ENCODE results near the gene SGK1.
"Not testable (repeated sequence)": the region's sequence is repeated elsewhere in the genome, so short reads cannot be mapped to it uniquely, and the experiment has no call there.

SGK1 gene

DNA sequence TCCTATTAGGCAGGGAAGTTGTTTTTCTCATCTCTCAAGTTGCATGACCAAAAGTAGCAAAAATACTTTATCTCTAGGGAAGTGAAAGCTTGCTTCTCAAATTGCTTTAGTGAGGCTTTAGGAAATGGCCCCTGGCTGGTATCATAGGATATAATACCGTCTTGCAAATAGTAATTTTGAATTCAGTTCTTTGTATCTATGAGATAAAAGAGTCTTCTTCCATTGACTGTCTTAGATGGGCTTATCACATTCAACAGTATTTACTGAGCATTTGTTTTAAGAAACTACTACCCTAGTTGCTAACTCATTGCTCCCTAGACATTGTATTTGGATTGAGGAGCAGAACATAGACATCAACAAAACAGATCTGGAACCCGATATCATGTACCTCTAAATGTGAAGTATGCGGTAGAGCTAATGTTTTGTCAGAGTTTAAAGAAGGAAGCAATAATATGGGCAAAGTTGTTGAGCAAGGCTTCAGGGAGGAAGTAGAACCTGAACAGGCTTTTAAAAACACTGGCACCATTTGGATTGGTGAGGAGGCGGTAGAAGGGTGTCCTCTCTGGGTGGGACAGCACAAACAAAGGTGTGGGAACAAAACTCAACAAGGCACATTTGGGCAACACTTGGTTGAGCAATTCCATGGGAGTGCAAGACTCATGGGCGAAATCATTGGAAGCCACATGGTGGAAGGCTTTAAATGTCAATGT lies 101.5 kb downstream of the SGK1 start:
- peak; percentile 31 for DNase-seq

DNA sequence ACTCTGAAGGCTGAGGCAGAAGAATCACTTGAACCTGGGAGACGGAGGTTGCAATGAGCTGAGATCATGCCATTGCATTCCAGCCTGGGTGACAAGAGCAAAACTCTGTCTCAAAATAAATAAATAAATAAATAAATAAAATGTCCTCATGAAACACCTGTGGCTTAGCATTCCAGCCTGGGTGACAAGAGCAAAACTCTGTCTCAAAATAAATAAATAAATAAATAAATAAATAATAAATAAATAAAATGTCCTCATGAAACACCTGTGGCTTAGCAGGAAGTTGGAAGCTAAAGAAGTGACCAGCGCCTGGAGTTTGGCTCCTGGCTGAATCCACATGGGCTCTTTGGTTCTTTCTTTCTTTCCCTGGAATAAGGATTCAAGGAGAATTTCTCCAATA lies 104.5 kb downstream of the SGK1 start:
- DNase-seq: not testable (repeated sequence)

DNA sequence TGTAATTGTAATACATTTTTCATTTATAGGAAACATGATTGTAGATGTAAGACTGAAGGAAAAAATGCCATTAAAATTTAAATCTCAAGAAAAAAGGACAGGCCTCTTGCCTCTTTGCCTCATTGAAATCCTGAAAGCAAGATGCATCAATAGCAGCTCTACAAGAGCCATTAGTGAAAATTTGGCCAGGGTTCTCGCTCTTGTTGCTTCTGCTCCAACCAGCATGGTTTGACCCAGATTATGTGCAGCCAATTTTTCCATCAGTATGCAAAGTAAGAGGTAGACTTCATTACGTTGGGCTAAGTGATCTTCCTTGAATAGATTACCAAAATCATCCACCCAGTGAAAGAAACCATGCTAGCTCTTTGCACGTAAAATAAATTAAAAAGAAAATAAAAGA lies 106.6 kb downstream of the SGK1 start:
- no peak for DNase-seq

DNA sequence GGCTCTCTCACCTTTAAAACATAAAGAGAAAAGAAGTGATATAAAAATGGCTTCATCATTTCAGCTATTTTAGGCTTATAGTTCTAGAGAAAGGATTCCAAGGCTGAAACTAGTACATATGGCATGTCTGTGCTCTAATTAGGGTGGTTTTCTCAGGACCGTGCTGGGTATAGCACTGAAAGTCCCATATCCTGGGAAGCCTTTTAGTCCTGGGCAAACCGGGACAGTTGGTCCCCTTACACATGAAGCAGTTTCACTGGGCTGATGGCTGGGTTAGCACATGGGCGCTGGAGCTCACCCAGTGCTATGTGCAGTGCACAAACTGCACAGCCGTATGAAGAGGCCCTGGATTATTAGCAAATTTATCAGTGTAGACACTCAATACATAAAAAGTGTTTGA lies 110.5 kb downstream of the SGK1 start:
- no peak for DNase-seq

DNA sequence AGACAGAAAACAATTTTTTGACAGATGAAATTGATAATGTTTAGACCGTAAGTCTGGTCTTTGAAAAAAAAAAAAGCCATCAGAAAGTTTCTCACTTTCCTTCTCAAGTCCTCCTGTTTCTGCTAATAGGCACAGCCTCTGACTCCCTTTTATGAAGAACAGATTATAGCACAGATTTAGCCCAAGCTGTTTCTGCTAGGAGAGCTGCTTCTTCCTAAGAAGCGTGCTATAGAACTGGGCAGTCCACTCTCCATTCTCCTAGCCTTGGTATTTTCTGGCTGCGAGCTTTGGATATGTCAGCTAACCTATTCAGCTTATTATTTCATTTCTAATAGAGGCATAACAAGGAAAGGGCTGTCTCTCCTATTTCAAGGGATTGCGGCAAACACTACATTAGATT lies 112.5 kb downstream of the SGK1 start:
- no peak for DNase-seq

DNA sequence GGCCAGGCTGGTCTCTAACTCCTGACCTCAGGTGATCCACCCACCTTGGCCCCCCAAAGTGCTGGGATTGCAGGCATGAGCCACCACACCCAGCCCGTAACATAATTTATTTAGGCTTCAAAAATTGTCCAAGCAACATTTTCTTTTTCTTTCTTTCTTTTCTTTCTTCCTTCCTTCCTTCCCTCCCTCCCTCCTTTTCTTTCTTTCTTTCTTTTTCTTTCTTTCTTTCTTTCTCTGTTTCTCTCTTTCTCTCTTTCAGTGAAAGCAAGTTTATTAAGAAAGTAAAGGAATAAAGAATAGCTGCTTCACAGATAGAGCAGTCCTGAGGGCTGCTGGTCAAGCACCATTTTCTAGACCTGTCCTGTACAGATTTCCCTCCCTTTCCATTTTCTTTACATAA lies 113.2 kb downstream of the SGK1 start:
- not testable (repeated sequence) for DNase-seq

DNA sequence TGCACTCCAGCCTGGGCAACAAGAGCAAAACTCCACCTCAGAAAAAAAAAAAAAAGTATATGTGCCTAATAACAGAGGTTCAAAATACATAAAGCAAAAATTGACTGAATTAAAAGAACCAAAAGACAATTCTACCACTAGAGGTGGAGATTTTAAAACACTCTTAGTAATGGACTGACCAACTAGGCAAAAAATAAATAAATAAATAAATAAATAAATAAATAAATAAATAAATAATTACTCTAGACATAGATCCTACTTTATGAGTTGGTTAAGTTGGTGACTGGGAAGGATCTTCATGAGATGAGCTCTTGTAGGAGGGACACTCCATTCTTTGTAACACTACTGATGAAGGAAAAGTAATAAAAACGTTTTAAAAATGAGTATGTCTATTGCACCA lies 113.9 kb downstream of the SGK1 start:
- DNase-seq: no peak

DNA sequence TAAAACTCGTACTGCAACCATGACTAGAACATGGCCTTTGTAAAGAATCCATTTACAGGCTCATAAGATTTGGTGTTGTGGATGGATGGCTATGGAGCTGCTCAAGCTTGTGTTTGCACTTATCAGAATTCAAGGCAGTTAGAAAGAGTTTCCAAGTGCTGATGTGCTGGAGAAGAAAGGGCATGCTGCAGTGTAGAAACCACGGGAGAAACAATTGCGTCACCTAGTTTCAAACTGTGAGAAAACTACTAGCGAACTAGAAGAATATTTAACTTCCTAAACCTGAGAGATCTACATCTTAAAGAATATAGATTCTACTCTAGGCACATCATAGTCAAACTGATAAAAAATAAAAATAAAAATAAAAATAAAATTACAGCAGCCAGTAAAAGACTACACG lies 116.2 kb downstream of the SGK1 start:
- no peak for DNase-seq

DNA sequence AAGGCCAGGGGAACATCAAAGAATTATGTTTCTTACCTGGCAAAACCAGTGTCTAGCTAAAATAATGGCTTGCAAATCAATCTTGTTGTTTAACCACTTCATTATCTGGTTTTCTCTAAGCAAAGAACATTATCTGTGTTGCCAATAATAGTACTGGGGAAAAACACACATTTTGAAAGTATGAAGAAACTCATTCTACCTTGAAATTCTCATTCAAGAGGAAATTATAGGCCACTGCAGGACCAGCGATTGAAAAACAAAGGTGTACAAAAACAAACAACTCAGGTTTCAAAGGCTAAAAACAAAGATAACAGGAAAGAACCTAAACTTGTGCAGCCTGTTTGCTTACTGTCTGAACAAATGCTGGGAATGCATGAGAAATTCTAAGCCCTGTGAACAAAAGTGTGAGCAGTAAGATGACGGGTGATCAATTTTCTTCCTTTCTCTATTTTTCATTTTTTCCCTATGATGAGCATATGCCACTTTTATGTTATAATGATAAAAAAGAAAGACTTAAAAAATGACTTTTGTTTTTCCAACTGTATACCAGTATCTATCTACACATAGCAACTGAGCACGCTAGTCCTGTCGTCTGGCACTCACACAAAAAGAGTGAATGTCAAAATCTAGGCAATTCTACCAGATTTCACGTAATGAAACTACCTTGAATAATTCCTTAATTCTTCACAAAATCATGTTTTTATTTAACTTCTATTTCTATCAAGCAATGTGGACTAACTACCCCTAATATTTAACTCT lies 117.9 kb downstream of the SGK1 start:
- DNase-seq: no peak

DNA sequence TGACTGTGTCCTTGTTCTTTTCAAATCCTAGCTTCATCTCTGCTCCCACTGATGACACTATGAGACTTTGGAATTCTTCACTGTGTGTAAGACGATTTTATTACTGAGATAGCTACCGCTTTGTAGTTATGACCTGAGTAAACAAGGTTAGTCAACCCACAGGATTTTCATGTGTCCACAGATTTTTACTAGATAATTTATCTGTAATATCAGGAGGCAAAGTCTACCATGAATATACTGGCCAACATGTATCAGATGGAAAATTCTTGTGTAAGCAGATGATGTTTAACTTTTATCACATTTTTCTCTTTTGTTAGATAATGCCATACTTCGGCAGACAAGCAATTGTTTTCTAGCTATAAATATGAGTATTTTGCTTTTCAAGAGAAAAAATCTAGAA lies 119.8 kb downstream of the SGK1 start:
- no peak for DNase-seq

DNA sequence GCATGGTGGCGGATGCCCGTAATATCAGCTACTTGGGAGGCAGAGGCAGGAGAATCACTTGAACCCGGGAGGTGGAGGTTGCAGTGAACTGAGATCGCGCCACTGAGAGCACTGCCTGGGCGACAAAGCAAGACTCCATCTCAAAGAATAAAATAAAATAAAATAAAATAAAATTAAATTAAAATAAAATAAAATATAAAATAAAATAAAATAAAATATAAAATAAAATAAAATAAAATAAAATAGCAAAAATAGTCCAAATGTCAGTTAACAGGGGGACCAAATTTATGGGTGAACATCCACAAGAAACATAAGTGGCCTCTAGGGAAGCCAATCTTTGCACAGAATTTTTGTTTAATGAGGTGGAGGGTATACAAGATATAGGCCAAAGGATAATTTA lies 120.2 kb downstream of the SGK1 start:
- not testable (repeated sequence) for DNase-seq

DNA sequence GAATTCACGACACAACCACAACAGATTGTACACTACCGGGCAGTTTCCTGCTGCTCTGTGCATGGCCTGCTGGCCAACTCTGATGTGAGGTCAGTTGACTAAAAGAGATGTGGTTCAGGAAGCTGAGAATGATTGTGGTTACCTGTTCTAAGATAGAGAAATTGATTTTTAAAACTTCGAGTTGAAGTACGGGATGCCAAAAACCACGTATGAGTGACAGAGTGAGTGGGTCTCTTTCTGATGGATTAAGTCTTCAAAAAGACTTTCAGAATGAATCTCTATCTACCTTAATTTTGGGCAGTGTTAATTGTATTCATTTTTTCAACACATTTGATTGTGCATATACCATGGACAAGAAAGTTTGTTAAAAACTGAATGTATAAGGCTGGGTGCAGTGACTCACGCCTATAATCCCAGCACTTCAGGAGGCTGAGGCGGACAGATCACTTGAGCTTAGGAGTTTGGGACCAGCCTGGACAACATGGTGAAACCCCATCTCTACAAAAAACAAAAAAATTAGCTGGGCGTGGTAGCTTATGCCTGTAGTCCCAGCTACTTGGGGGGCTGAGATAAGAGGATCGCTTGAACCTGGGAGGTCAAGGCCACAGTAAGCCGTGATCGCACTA lies 121.2 kb downstream of the SGK1 start:
- DNase-seq: no peak

DNA sequence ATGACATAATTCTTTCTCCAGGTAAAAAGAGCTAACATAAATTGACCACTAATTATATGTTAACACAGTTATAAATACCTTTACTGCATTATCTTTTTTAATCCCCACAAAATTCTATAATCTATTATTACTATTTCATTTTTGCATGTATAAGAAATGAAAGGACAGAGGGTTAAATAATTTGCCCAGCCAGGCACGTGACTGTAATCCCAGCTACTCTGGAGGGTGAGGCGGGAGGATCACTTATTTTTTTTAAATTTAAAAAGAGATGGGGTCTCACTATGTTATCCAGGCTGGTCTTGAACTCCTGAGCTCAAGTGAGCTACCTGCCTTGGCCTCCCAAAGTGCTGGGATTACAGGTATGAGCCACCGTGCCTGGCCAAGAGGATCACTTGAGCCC lies 121.9 kb downstream of the SGK1 start:
- no peak for DNase-seq

DNA sequence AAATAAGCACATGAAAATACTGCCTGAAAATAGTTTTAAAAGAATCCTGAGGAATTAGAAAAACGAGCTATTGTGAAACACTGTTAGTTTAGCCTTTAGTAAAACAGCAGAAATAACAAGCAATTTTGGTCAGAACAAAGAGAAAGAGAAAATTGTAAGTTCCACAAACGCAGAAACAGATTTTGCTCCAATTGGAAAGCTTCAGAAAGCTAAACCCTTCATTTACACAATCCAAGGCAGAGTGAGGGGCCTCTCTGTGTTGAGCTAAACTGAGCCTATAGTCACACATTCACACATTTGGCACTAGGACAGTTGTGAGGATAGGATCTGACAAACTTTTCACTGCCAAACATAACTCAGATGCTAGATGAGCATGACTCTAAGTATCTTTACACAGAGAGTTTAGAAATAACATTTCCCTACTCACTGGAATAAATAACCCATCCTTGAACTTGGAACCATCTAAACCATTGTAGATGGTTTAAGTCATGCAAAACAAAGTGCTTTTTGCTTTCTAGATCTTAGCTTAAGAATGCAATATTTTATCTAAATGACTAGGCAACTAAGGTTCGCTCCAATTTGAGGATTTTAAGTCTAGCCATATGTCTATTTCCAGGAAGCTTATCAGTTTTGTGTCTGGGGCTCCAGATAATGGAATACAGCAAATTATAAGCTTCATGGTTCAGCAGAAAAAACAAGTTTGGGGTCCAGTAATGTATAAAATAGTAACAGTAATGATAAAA lies 122.6 kb downstream of the SGK1 start:
- no peak for DNase-seq

DNA sequence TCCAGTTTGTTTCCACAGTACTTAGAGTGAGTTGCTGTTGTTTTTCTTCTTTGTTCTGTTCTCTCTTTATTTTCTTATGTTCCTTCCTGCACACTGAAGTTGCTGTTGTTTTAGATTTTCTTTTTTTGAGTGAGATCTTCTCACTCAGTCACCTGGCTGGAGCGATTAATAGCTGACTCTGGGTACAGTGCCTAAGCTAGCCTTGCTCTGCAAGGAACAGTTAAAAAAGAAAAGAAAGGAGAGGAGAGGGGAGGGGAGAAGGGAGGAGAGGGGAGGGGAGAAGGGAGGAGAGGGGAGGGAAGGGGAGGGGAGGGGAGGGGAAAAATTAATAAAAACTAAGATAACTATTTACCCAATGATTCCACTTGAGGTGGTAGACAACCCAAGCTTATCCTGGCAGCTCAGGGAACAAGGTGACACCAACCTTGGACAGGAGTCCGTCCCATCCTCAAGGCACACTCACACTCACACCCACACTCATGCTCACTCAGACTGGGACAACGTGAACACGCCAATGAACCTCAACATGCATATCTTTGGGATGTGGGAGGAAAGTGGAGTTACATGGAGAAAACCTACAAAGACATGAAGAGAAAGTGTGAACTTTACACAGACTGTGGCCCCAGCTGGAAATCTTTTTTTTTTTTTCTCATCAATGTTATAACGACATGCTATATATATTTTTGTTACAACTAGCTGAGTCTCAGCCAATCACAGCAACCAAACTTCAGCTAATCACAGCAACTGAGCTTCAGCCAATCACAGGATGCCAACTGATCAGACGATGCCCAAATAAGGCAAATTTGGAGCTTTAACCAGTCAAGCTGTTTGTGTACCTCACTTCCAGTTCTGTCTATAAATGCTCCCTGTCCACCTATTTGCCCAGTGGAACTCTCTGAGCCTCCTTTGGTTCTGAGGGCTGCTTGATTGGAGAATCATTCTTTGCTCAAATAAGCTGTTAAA lies 124.1 kb downstream of the SGK1 start:
- no peak for DNase-seq

DNA sequence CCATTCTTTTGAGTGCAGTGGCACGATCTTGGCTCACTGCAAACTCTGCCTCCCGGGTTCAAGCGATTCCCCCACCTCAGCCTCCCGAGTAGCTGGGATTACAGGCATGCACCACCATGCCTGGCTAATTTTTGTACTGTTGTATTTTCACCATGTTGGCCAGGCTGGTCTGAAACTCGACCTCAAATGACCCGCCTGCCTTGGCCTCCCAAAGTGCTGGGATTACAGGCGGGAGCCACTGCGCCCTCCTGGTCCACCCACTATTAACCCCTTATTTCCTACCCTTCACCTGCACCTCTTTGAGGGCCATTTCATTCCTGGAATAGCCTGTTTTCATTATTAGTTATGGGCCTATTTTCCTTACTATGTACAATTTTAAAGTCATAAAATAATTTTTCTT lies 125.3 kb downstream of the SGK1 start:
- not testable (repeated sequence) for DNase-seq

DNA sequence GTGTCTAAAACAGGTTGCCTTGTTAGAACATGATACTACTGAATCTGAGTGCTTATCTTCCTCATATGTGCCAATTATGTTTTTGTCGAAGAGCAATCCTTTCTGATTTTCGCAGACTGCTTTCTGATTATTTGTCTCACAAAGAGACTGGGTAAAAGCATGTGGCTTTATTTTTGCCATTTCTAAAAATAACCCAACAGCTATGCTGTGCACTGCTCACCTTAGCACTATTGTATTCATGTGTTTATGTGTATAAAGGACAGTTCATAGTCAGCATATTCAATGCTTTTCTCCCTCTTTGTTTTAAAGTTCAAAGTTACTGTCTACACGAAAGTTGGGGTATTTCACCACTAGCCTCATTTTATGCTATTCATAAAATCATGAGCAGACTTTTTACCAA lies 127.0 kb downstream of the SGK1 start:
- DNase-seq: no peak

DNA sequence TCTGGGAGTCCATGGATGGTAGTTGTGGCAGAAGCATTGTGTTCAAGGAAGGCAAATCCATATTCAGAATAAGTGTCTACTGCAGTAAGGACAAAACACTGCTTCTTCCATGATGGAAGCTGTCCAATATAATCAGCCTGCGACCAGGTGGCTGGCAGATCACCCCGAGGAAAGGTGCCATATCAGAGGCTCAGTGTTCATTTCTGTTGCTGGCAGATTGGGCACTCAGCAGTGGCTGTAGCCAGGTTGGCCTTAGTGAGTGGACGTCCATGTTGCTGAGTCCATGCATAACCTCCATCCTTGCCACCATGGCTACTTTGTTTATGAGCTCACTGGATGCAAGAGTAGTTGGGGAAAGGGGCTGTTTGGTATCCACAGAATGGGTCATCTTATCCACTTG lies 130.2 kb downstream of the SGK1 start:
- no peak for DNase-seq

DNA sequence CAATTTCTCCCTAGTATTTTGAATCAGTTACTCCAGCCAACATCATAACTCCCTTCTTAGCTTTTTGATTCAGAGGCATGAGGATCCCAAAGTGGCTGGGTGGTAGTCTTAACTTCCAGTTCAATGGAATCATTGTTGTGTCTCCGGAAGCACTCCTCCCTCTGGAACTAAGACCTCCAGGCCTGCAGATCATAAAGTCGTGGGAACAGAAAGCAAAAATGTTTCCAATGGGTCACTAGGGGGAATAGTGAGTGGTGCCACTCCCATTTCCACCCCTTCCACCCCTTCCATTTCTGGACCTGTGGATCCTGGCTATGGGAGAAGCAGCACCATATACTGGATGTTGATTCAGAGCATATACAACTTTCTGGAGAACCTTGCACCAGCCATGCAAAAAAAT lies 130.8 kb downstream of the SGK1 start:
- no peak for DNase-seq

DNA sequence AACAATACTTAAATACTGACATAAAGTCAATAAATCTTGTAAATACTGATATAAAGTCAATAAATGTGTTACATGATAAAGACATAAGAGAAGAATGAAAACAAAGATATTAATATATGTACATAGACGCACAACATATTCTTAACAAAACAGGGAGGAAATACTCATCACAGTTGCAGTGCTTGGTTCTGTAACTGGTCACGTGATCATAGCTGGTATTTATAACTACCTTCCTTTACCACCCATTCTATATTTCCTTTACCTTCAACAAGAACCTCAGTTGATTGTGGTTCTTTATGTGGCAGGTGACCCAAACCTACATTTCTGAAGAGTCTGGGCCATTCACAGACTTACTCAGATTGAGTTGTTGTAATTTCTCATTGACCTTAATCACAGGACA lies 131.6 kb downstream of the SGK1 start:
- no peak for DNase-seq

DNA sequence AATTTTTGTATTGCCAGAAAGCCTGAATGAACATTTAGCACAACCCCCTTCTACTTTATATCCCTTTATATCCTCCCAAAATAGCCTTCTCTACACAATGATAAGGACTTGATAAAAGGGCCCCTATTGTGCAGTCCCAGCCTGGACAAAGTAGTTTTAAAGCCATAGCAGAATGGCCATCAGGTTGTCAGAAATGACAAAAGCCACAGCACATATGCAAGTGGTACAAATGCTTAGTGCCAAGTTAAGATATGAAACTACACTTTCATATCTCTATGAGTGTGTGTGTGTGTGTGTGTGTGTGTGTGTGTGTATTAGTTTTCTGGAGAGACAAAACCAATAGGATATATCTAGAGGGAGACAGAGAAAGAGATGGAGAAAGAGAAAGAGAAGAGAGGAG lies 132.6 kb downstream of the SGK1 start:
- DNase-seq: no peak

DNA sequence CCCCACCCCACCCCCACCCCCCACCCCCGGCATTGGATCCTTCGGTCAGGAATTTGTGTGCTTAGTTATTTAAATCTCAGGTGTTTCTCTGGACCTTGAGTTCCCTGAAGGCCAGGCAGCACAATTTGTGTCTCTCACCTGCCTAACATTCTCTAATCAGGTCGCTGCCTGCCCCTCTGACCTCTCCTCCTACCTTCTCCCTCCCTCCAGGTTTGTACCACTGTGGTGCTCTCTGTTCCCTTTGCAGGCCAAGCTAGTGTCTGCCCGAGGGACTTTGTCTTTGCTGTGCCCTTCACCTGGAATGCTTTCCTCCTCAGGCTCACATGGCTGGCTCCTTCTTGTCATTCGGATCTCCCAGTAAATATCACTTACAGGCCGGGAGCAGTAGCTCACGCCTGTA lies 134.1 kb downstream of the SGK1 start:
- DNase-seq: no peak

All from GF-D8 (cell line).